Natural killer cell (primary cell): Measurements from ENCODE around the gene KCNJ8. TPM values are rescaled to one million over a fixed set of nuclear protein-coding genes. Genes with fewer than 3 reads are reported as not detected.

Experiments used
- ATAC-seq, 3 donors: fragments of 150-1000 bp in 2 of 3; fragments of 200-7000 bp in 1 of 3; cut with Tn5 transposase; 1 replicate in 1 of 3; 2 replicates in 2 of 3; pipeline ENCODE4 v1.10.0; 2021; ENCODE audit warnings: mild to moderate bottlenecking in 2 of 3, moderate library complexity in 2 of 3
- DNase-seq, 2 donors: peaks; one replicate each; pipeline versions ENCODE4 v3.0.0 to v3.0.0-alpha.2; 2013 to 2021; ENCODE audit warnings: mixed read lengths in 1 of 2
- H3K27ac ChIP-seq: one replicate; pipeline ENCODE4 v1.5.1; 2013; ENCODE audit warnings: mild to moderate bottlenecking, low read length
- H3K27me3 ChIP-seq: one replicate; pipeline ENCODE4 v1.6.1; 2013; ENCODE audit warnings: low read length; ENCODE audit not compliant: control insufficient read depth, insufficient read depth
- H3K36me3 ChIP-seq: one replicate; pipeline ENCODE4 v1.6.1; 2013; ENCODE audit warnings: low read length; ENCODE audit not compliant: control insufficient read depth, insufficient read depth
- H3K4me1 ChIP-seq: one replicate; pipeline ENCODE4 v1.6.1; 2013; ENCODE audit warnings: low read length; ENCODE audit not compliant: control insufficient read depth, insufficient read depth
- H3K4me3 ChIP-seq: one replicate; pipeline ENCODE4 v1.5.1; 2013; ENCODE audit warnings: low read length
- H3K9me3 ChIP-seq: one replicate; pipeline ENCODE4 v1.6.1; 2013; ENCODE audit warnings: low read length; ENCODE audit not compliant: control insufficient read depth, insufficient read depth
- H3K27ac Mint-ChIP-seq, 2 donors: one replicate each; pipeline ENCODE4 v1.8.0; 2022; ENCODE audit warnings: mild to moderate bottlenecking in 2 of 2, mixed read lengths in 2 of 2, moderate library complexity in 1 of 2
- H3K27me3 Mint-ChIP-seq, 2 donors: one replicate each; pipeline ENCODE4 v1.8.0; 2022; ENCODE audit warnings: low read depth in 2 of 2, mixed read lengths in 2 of 2
- H3K36me3 Mint-ChIP-seq: one replicate; pipeline ENCODE4 v1.8.0; 2022; ENCODE audit warnings: mixed read lengths
- H3K4me1 Mint-ChIP-seq, 2 donors: one replicate each; pipeline ENCODE4 v1.8.0; 2022; ENCODE audit warnings: mixed read lengths in 2 of 2
- H3K4me3 Mint-ChIP-seq: one replicate; pipeline ENCODE4 v1.8.0; 2022; ENCODE audit warnings: mild to moderate bottlenecking, moderate library complexity, mixed read lengths
- H3K9me3 Mint-ChIP-seq, 2 donors: one replicate each; pipeline ENCODE4 v1.8.0; 2022; ENCODE audit warnings: mixed read lengths in 2 of 2
- WGBS: methylation state at CpG from one replicate; pipeline ENCODE4 v1.1.7; 2013; ENCODE audit warnings: missing lambda C conversion rate; ENCODE audit not compliant: insufficient coverage; 5-methylcytosine and 5-hydroxymethylcytosine counted together
- intact Hi-C: fragments of 100-400 bp; cut with micrococcal nuclease; formaldehyde crosslinking; loops from one replicate; pipeline ENCODE4 v1.14.2; 2022
- total RNA-seq, 4 donors: library from RNA; stranded (reverse); fragments of 120-200 nt in 1 of 4; gene quantifications; one replicate each; pipeline versions ENCODE4 v1.2.3 to v1.2.4, GENCODE V29; 2013 to 2022
- TF ChIP-seq, protein P1 (sequence below): fragments of 200-600 bp; IDR thresholded peaks from one replicate; pipeline ENCODE4 v1.8.0; 2022; ENCODE audit warnings: antibody characterized with exemption

Gene KCNJ8
- total RNA-seq, 3 donors from 2014 or later (not counting 1 experiment from before 2014, with no cell fraction given), result not detected

DNA sequence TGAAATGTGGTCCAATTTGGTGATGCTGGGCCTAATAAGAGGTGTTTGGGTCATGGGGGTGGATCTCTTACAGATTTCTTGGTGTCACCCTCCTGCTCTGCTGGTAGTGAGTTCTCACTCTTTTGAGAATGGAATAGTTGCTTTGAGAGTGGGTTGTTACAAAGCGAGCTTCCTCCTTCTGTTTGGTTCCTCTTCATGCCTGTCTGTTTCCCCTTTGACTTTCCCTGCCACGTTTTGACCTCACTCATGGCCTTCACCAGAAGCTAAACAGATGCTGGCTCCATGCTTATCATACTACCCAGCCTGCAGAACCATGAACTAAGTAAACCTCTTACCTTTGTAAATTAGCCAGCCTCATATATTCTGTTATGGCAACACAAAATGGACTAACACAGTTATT lies 59.1 kb downstream of the KCNJ8 start:
- no peaks in the 10 kb centered on the region for H3K36me3 ChIP-seq
- H3K27ac ChIP-seq, result no peak overlapping the region
- Mint-ChIP-seq H3K4me1 (no peaks in the 10 kb centered on the region), H3K4me3 (no peak overlapping the region), H3K9me3 (no peaks in the 10 kb centered on the region), H3K27me3 (peaks cover 9 to 19% of the 10 kb centered on the region in 2 donors), H3K36me3 (no peaks in the 10 kb centered on the region), H3K27ac (no peak overlapping the region)
- TF ChIP-seq, protein P1, sequence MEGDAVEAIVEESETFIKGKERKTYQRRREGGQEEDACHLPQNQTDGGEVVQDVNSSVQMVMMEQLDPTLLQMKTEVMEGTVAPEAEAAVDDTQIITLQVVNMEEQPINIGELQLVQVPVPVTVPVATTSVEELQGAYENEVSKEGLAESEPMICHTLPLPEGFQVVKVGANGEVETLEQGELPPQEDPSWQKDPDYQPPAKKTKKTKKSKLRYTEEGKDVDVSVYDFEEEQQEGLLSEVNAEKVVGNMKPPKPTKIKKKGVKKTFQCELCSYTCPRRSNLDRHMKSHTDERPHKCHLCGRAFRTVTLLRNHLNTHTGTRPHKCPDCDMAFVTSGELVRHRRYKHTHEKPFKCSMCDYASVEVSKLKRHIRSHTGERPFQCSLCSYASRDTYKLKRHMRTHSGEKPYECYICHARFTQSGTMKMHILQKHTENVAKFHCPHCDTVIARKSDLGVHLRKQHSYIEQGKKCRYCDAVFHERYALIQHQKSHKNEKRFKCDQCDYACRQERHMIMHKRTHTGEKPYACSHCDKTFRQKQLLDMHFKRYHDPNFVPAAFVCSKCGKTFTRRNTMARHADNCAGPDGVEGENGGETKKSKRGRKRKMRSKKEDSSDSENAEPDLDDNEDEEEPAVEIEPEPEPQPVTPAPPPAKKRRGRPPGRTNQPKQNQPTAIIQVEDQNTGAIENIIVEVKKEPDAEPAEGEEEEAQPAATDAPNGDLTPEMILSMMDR, result no peak
- H3K4me3 ChIP-seq, result no peak overlapping the region
- 35% methylated on average over 2 of the region's 2 CpGs for WGBS
- DNase-seq, result no peak
- H3K9me3 ChIP-seq, result no peaks in the 10 kb centered on the region
- intact Hi-C loops, result no loop called here
- H3K4me1 ChIP-seq, result no peaks in the 10 kb centered on the region
- no peaks in the 10 kb centered on the region for H3K27me3 ChIP-seq
- ATAC-seq, result no peak

Other genes with a start within 250 kb of the KCNJ8 start
- gene SPX, start 248.4 kb downstream of the KCNJ8 start, total RNA-seq, result 1 to 10 TPM in 2 of 3 donors, not detected in 1; 1.2 to 1.4 TPM
- not detected for gene GYS2, start 169.9 kb downstream of the KCNJ8 start, total RNA-seq
- 100 to 1,000 TPM; 116 to 167 (median 125) TPM for gene LDHB, start 116.9 kb downstream of the KCNJ8 start, total RNA-seq
- under 1 TPM in 2 of 3 donors, not detected in 1; 0.02 to 0.05 TPM for gene ABCC9, start 166.7 kb upstream of the KCNJ8 start, total RNA-seq